Uterus (tissue), 4 donors: ENCODE data around the gene TF. TPM values are rescaled to one million over a fixed set of nuclear protein-coding genes. Genes with fewer than 3 reads are reported as not detected.

ENCODE experiments used
- DNase-seq, 2 donors: peaks; one replicate each; pipeline ENCODE4 v3.0.0-alpha.2; 2019 to 2020
- H3K27ac ChIP-seq, 2 donors: fragments of 200-600 bp; sonication (generic); 1 replicate in 1 of 2; 2 replicates in 1 of 2; pipeline ENCODE4 v1.5.1; 2016 to 2018
- H3K27me3 ChIP-seq, 2 donors: fragments of 200-600 bp; sonication (generic); one replicate each; pipeline ENCODE4 v1.5.1; 2018 to 2019; ENCODE audit warnings: control low read depth in 1 of 2
- H3K36me3 ChIP-seq, 2 donors: fragments of 200-600 bp; sonication (generic); one replicate each; pipeline ENCODE4 v1.5.1; 2019; ENCODE audit warnings: control low read depth in 1 of 2
- H3K4me1 ChIP-seq, 2 donors: fragments of 200-600 bp; sonication (generic); one replicate each; pipeline ENCODE4 v1.5.1; 2018 to 2019; ENCODE audit warnings: control low read depth in 1 of 2
- H3K4me3 ChIP-seq, 2 donors: fragments of 200-600 bp; sonication (generic); 1 replicate in 1 of 2; 2 replicates in 1 of 2; pipeline ENCODE4 v1.5.1; 2018 to 2019; ENCODE audit warnings: mild to moderate bottlenecking in 1 of 2
- H3K9me3 ChIP-seq, 2 donors: fragments of 200-600 bp; sonication (generic); one replicate each; pipeline ENCODE4 v1.5.1; 2019; ENCODE audit warnings: control low read depth in 1 of 2
- CTCF ChIP-seq, 4 experiments: fragments of 200-600 bp in 2 of 4; fragments of 450-650 bp in 2 of 4; sonication (generic) in 2 of 4; IDR thresholded peaks; one replicate each; pipeline ENCODE4 v1.5.1; 2016 to 2019; ENCODE audit warnings: antibody characterized with exemption in 4 of 4, mild to moderate bottlenecking in 2 of 4, moderate library complexity in 1 of 4
- POLR2A ChIP-seq, 2 donors: fragments of 450-650 bp; IDR thresholded peaks; one replicate each; pipeline ENCODE4 v1.6.1; 2016; ENCODE audit warnings: antibody characterized with exemption in 2 of 2, mild to moderate bottlenecking in 1 of 2, moderate library complexity in 1 of 2
- intact Hi-C: fragments of 100-400 bp; cut with DNase I; formaldehyde crosslinking; loops from one replicate; pipeline ENCODE4 v1.15.1; 2023; ENCODE audit warnings: low total_unique reads
- total RNA-seq, 4 donors: library from RNA; depleted of rRNA in 3 of 4; stranded (reverse); fragments of >200 nt in 3 of 4; gene quantifications; one replicate each; pipeline versions ENCODE4 v1.1.0 to v1.2.4, GENCODE V29; 2014 to 2023
- donor health status: DM: yes; HTN: yes; CAD: no.

TF gene
- total RNA-seq, 4 donors from 2014 or later = 1.7 to 6.1 TPM; not detected in 2

DNA sequence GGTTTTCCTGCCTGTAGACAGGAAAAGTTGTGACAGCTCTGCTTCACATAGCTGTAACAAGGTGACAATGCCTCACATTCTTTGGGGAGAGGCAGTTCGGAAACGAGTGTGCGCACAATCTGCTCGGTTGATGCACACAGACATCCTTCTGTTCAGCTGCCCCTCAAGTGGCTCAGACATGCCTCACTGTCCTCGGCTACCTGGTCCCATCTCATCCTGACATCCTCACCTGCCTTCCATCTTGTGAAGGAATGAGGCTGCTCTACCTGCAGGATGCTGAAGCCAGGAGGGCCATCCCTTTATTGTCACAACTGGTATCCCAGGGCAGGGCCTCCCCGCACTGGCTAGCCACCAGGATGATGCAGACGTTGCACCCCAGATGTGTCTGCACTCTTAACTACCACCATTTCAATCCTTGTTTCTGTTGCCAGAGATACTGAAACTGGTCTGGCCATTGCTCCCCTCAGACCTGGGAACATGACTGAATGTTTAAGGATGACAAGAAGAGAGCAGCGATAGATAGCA is 78.8 kb downstream of the TF start:
- no peak for TF ChIP-seq CTCF (IDR thresholded peaks at IDR 0.05)
- no peak for TF ChIP-seq POLR2A (IDR thresholded peaks at IDR 0.05)
- no peak overlapping the region for H3K4me3 ChIP-seq
- DNase-seq = no peak
- no peak overlapping the region for H3K27ac ChIP-seq
- intact Hi-C loops = no loop called here
- H3K9me3 ChIP-seq = no peaks in the 10 kb centered on the region
- H3K27me3 ChIP-seq = no peaks in the 10 kb centered on the region
- no peaks in the 10 kb centered on the region for H3K4me1 ChIP-seq
- no peaks in the 10 kb centered on the region for H3K36me3 ChIP-seq

DNA sequence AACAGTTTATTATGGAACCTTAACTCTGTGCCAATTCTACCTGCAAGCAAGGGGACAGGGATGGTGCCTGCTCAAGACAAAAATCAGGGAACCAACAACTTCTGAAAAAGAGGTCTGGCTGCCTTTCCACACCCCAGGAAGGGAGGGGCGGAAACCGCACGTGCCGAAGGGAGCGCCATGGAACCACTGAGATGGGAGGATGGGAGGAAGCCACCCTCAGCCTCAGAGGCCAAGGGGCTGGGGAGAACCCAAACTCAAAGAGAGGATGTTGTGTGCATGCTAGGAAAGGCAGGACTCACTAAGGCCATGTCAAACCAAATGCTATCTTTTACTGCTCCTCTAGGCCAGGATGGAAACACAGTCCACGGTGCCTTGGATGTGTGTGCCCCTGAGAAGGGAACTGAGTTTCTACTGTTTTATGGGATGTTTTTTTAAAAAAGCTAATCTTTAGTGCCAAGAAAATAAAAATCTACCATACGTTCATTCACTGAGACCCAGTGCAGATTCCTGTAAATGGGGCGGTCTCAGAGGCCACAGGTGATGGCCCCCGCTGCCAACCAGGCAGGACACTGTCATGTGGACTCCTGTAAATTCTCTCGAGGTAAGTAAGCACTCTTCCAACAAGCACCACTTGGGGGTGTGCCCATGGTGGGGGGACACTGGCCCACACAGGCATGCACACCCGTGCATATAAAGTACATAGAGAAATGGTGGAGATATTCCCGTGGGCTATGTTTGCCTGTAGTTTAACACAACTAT is 80.0 kb downstream of the TF start:
- no peak for DNase-seq
- Histone ChIP-seq H3K36me3 (no peaks in the 10 kb centered on the region), H3K9me3 (no peaks in the 10 kb centered on the region), H3K27ac (no peak overlapping the region), H3K4me1 (no peaks in the 10 kb centered on the region), H3K27me3 (no peaks in the 10 kb centered on the region), H3K4me3 (no peak overlapping the region)
- intact Hi-C loops = no loop called here
- TF ChIP-seq CTCF (IDR thresholded peaks at IDR 0.05) = no peak
- no peak for TF ChIP-seq POLR2A (IDR thresholded peaks at IDR 0.05)

GRCh38 chr3:133827136-133827535 is 80.9 kb downstream of the TF start:
- Histone ChIP-seq H3K27me3 (no peaks in the 10 kb centered on the region), H3K9me3 (no peaks in the 10 kb centered on the region), H3K27ac (no peak overlapping the region), H3K4me1 (no peaks in the 10 kb centered on the region), H3K36me3 (no peaks in the 10 kb centered on the region), H3K4me3 (no peak overlapping the region)
- intact Hi-C loops = no loop called here
- TF ChIP-seq POLR2A (IDR thresholded peaks at IDR 0.05) = no peak
- DNase-seq = no peak

- intact Hi-C loops = no loop called here
- Histone ChIP-seq H3K36me3 (no peaks in the 10 kb centered on the region), H3K9me3 (no peaks in the 10 kb centered on the region), H3K27me3 (no peaks in the 10 kb centered on the region), H3K27ac (no peak overlapping the region), H3K4me3 (no peak overlapping the region), H3K4me1 (no peaks in the 10 kb centered on the region)
- no peak for TF ChIP-seq CTCF (IDR thresholded peaks at IDR 0.05)
- TF ChIP-seq POLR2A (IDR thresholded peaks at IDR 0.05) = no peak
- no peak for DNase-seq
These were observed 81.5 kb downstream of the TF start for GRCh38 chr3:133827684-133828083.

GRCh38 chr3:133828576-133829309 is 82.5 kb downstream of the TF start:
- H3K36me3 ChIP-seq = no peaks in the 10 kb centered on the region
- H3K4me3 ChIP-seq = no peak overlapping the region
- no peaks in the 10 kb centered on the region for H3K27me3 ChIP-seq
- no peak overlapping the region for H3K27ac ChIP-seq
- no peak for DNase-seq
- no peaks in the 10 kb centered on the region for H3K9me3 ChIP-seq
- intact Hi-C loops = no loop called here
- no peaks in the 10 kb centered on the region for H3K4me1 ChIP-seq
- TF ChIP-seq CTCF (IDR thresholded peaks at IDR 0.05) (no peak), POLR2A (IDR thresholded peaks at IDR 0.05) (no peak)
